HEK293 (cell line): ENCODE measurements around the gene FEV.

Experiments
- CTCF ChIA-PET: fragments of 350-600 bp; formaldehyde crosslinking; extraction: SDS; loops from one replicate; lab custom pipeline; 2021; ENCODE audit warnings: antibody characterized with exemption; lab: Yijun Ruan, JAX
- POLR2A ChIA-PET: fragments of 300-600 bp; formaldehyde crosslinking; extraction: SDS; loops from one replicate; lab custom pipeline; 2020; ENCODE audit warnings: antibody characterized with exemption, inconsistent platforms; lab: Yijun Ruan, JAX
- H3K27ac ChIP-seq: fragments of 200-500 bp; sonication (Bioruptor generic); 2 replicates; pipeline ENCODE4 v1.5.1; 2014; ENCODE audit warnings: low read depth, low read length, control low read depth, inconsistent platforms; ENCODE audit errors: extremely low read depth
- H3K36me3 ChIP-seq, 2 experiments: fragments of 200-500 bp in 1 of 2; sonication (Bioruptor generic) in 1 of 2; 1 replicate in 1 of 2; 2 replicates in 1 of 2; pipeline ENCODE4 v1.5.1; 2014 to 2017; ENCODE audit warnings: inconsistent platforms in 2 of 2, low read length in 2 of 2; ENCODE audit not compliant: control insufficient read depth in 2 of 2, insufficient read depth in 1 of 2
- H3K4me1 ChIP-seq: fragments of 200-500 bp; sonication (Bioruptor generic); 2 replicates; pipeline ENCODE4 v1.5.1; 2014; ENCODE audit warnings: mild to moderate bottlenecking, low read length, inconsistent platforms; ENCODE audit not compliant: control insufficient read depth, insufficient read depth
- H3K4me3 ChIP-seq: 2 replicates; pipeline ENCODE4 v1.5.1; 2011; ENCODE audit warnings: low read depth, mild to moderate bottlenecking, control low read depth, low read length, moderate library complexity
- H3K9me3 ChIP-seq: fragments of 200-500 bp; sonication (Bioruptor generic); 2 replicates; pipeline ENCODE4 v1.5.1; 2014; ENCODE audit warnings: low read depth, low read length, inconsistent platforms; ENCODE audit not compliant: control insufficient read depth, insufficient read depth
- FEZF1 ChIP-seq: fragments of 450-650 bp; formaldehyde crosslinking; IDR thresholded peaks from 2 replicates; pipeline ENCODE4 v1.5.1; 2016; ENCODE audit warnings: missing biosample characterization, missing genetic modification characterization
- OSR2 ChIP-seq: fragments of 450-650 bp; formaldehyde crosslinking; IDR thresholded peaks from 2 replicates; pipeline ENCODE4 v1.5.1; 2016; ENCODE audit warnings: missing biosample characterization, missing genetic modification characterization
- RBAK ChIP-seq: fragments of 450-650 bp; formaldehyde crosslinking; IDR thresholded peaks from 2 replicates; pipeline ENCODE4 v1.5.1; 2016; ENCODE audit warnings: missing biosample characterization, missing genetic modification characterization
- REPIN1 ChIP-seq: fragments of 450-650 bp; formaldehyde crosslinking; IDR thresholded peaks from 2 replicates; pipeline ENCODE4 v1.5.1; 2017; ENCODE audit warnings: missing biosample characterization, missing genetic modification characterization, low read depth
- SCRT1 ChIP-seq: fragments of 450-650 bp; formaldehyde crosslinking; IDR thresholded peaks from 2 replicates; pipeline ENCODE4 v1.5.1; 2016; ENCODE audit warnings: missing biosample characterization, missing genetic modification characterization, borderline replicate concordance
- SETDB1 ChIP-seq: IDR thresholded peaks from one replicate; pipeline ENCODE4 v1.6.1; 2017; ENCODE audit warnings: mild to moderate bottlenecking, low read length, moderate library complexity, mixed read lengths; ENCODE audit not compliant: insufficient read length
- YY1 ChIP-seq: fragments of 450-650 bp; formaldehyde crosslinking; IDR thresholded peaks from 2 replicates; pipeline ENCODE4 v1.5.1; 2018; ENCODE audit warnings: missing biosample characterization, missing genetic modification characterization
- ZNF10 ChIP-seq: fragments of 450-650 bp; formaldehyde crosslinking; IDR thresholded peaks from 2 replicates; pipeline ENCODE4 v1.5.1; 2017; ENCODE audit warnings: missing biosample characterization, missing genetic modification characterization
- ZNF138 ChIP-seq: fragments of 450-650 bp; formaldehyde crosslinking; IDR thresholded peaks from 2 replicates; pipeline ENCODE4 v1.5.1; 2016; ENCODE audit warnings: missing biosample characterization, missing genetic modification characterization, borderline replicate concordance
- ZNF140 ChIP-seq: fragments of 450-650 bp; formaldehyde crosslinking; IDR thresholded peaks from 2 replicates; pipeline ENCODE4 v1.5.1; 2016; ENCODE audit warnings: missing biosample characterization, missing genetic modification characterization
- ZNF16 ChIP-seq: fragments of 450-650 bp; formaldehyde crosslinking; IDR thresholded peaks from 2 replicates; pipeline ENCODE4 v1.5.1; 2016; ENCODE audit warnings: low read depth, missing biosample characterization, missing genetic modification characterization
- ZNF184 ChIP-seq: fragments of 450-650 bp; IDR thresholded peaks from 2 replicates; pipeline ENCODE4 v1.5.1; 2018; ENCODE audit warnings: missing biosample characterization, mild to moderate bottlenecking, missing genetic modification characterization
- ZNF266 ChIP-seq: fragments of 450-650 bp; formaldehyde crosslinking; IDR thresholded peaks from 2 replicates; pipeline ENCODE4 v1.5.1; 2016; ENCODE audit warnings: missing biosample characterization, missing genetic modification characterization, low read depth
- ZNF292 ChIP-seq: fragments of 450-650 bp; formaldehyde crosslinking; IDR thresholded peaks from 2 replicates; pipeline ENCODE4 v1.5.1; 2016; ENCODE audit warnings: low read depth, missing biosample characterization, missing genetic modification characterization, borderline replicate concordance
- ZNF354C ChIP-seq: fragments of 450-650 bp; formaldehyde crosslinking; IDR thresholded peaks from 2 replicates; pipeline ENCODE4 v1.5.1; 2016; ENCODE audit warnings: missing biosample characterization, missing genetic modification characterization, low read depth, borderline replicate concordance
- ZNF37A ChIP-seq: fragments of 450-650 bp; IDR thresholded peaks from 2 replicates; pipeline ENCODE4 v1.5.1; 2018; ENCODE audit warnings: missing biosample characterization, missing genetic modification characterization
- ZNF530 ChIP-seq: fragments of 450-650 bp; formaldehyde crosslinking; IDR thresholded peaks from 2 replicates; pipeline ENCODE4 v1.5.1; 2016; ENCODE audit warnings: low read depth, missing biosample characterization, missing genetic modification characterization
- ZNF654 ChIP-seq: fragments of 450-650 bp; formaldehyde crosslinking; IDR thresholded peaks from 2 replicates; pipeline ENCODE4 v1.5.1; 2016; ENCODE audit warnings: low read depth, missing biosample characterization, missing genetic modification characterization
- ZNF664 ChIP-seq: fragments of 450-650 bp; formaldehyde crosslinking; IDR thresholded peaks from 2 replicates; pipeline ENCODE4 v1.5.1; 2016; ENCODE audit warnings: missing biosample characterization, missing genetic modification characterization
- ZNF670 ChIP-seq: fragments of 450-650 bp; formaldehyde crosslinking; IDR thresholded peaks from 2 replicates; pipeline ENCODE4 v1.5.1; 2016; ENCODE audit warnings: missing biosample characterization, missing genetic modification characterization, low read depth
- ZNF76 ChIP-seq: fragments of 450-650 bp; formaldehyde crosslinking; IDR thresholded peaks from 2 replicates; pipeline ENCODE4; 2016; ENCODE audit warnings: low read depth, missing biosample characterization, missing genetic modification characterization, borderline replicate concordance
- ZNF776 ChIP-seq: fragments of 450-650 bp; formaldehyde crosslinking; IDR thresholded peaks from 2 replicates; pipeline ENCODE4 v1.5.0; 2017; ENCODE audit warnings: missing biosample characterization, missing genetic modification characterization, borderline replicate concordance
- ZNF843 ChIP-seq: fragments of 450-650 bp; formaldehyde crosslinking; IDR thresholded peaks from 2 replicates; pipeline ENCODE4 v1.5.1; 2016; ENCODE audit warnings: missing biosample characterization, missing genetic modification characterization
- ZXDB ChIP-seq: fragments of 450-650 bp; formaldehyde crosslinking; IDR thresholded peaks from 2 replicates; pipeline ENCODE4 v1.5.1; 2016; ENCODE audit warnings: missing biosample characterization, missing genetic modification characterization
- TF ChIP-seq, protein P1 (sequence below): IDR thresholded peaks from 2 replicates; pipeline ENCODE4 v1.6.1; 2011; ENCODE audit warnings: mild to moderate bottlenecking, low read depth, low read length, borderline replicate concordance
- TF ChIP-seq, protein P2 (sequence below): fragments of 450-650 bp; formaldehyde crosslinking; IDR thresholded peaks from 2 replicates; pipeline ENCODE4 v1.5.1; 2016; ENCODE audit warnings: missing biosample characterization, missing genetic modification characterization, borderline replicate concordance
- TF ChIP-seq, protein P3 (sequence below): fragments of 450-650 bp; formaldehyde crosslinking; IDR thresholded peaks from 2 replicates; pipeline ENCODE4 v1.5.1; 2016; ENCODE audit warnings: missing biosample characterization, missing genetic modification characterization

The FEV gene

DNA sequence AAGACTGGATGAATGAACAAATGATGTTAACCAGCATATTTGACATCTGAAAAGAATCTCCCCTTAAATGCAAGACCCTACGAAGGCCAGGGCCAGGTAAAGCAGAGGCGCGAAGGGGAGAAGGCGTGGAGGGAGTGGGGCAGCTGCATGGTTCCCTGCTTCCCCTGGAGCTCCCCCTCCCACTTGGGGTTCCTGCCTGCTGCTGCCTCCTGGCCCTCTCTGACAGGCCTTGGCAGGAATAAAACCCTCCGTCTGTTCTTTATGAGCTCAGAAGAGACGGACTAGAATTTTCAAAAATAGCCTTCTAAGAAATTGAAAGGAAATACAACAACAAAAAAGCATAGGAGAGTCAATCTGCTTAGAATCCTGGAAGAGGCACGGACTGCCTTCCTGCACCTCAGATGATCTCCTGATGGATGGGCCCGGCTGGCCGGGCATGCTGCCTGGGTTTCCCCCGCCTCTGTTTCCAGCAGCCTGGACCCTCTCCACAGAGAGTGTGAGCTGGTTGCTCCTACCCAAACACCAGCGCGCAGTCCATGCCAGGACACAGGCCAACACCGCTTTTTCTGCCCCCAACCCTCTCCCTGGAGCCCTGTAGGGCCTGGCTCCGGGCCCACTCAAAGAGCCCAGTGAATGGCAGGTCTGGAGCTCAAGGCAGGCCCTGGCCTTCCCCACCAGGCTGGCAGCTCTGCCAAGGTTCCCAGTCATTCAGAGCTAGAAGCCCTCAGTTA lies 32.4 kb upstream of the FEV start:
- POLR2A ChIA-PET: no interaction called here

DNA sequence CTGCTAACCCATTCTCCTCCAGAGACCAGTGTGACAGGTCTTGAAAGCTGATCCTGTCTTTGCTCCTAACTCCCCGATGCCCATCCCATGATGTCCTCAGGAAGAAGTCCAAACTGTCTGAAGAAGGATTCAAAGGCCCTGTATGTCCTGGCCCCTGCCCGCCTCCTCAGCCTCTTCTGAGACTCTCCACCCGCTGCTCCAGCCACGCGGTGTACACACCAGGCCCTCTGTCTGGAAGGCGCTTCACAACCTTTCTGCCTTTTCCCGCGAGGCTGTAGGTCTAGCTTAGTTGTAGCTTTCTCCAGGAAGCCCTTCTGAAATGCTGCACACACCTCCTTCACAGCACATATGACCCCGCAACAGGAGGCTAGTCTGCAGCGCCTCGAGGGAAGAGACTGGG lies 31.7 kb upstream of the FEV start:
- no peaks in the 10 kb centered on the region for H3K36me3 ChIP-seq
- no peak overlapping the region for H3K27ac ChIP-seq
- CTCF ChIA-PET: interaction anchor here (0.5 to 2.0 kb wide), 5 partner anchors 13 to 513 kb away, joined by 3 to 11 read pairs (median 4); no protein-coding TSS in a partner anchor
- POLR2A ChIA-PET: no interaction called here
- no peaks in the 10 kb centered on the region for H3K4me1 ChIP-seq
- no peaks in the 10 kb centered on the region for H3K9me3 ChIP-seq
- H3K4me3 ChIP-seq: no peak overlapping the region
- TF ChIP-seq ZNF654 (tag by site-specific recombination) (no peak), ZNF530 (tag by site-specific recombination) (no peak)

More for the DNA sequence above, 32.4 kb upstream of the FEV start:
- CTCF ChIA-PET: interaction anchor here (0.5 to 2.0 kb wide), 6 partner anchors 13 to 513 kb away, joined by 3 to 11 read pairs (median 4); no protein-coding TSS in a partner anchor
- H3K4me1 ChIP-seq: no peaks in the 10 kb centered on the region
- H3K9me3 ChIP-seq: no peaks in the 10 kb centered on the region
- H3K27ac ChIP-seq: no peak overlapping the region
- TF ChIP-seq REPIN1 (tag by site-specific recombination): no peak
- TF ChIP-seq SETDB1: no peak
- TF ChIP-seq YY1 (tag by site-specific recombination): no peak
- no peak for TF ChIP-seq ZNF776 (tag by site-specific recombination)
- no peak for TF ChIP-seq ZXDB (tag by site-specific recombination)
- no peak for TF ChIP-seq ZNF37A (tag by site-specific recombination)
- TF ChIP-seq ZNF664: no peak
- TF ChIP-seq, protein P1, sequence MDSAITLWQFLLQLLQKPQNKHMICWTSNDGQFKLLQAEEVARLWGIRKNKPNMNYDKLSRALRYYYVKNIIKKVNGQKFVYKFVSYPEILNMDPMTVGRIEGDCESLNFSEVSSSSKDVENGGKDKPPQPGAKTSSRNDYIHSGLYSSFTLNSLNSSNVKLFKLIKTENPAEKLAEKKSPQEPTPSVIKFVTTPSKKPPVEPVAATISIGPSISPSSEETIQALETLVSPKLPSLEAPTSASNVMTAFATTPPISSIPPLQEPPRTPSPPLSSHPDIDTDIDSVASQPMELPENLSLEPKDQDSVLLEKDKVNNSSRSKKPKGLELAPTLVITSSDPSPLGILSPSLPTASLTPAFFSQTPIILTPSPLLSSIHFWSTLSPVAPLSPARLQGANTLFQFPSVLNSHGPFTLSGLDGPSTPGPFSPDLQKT: no peak
- TF ChIP-seq ZNF292 (tag by site-specific recombination): no peak
- TF ChIP-seq OSR2 (tag by site-specific recombination): no peak
- TF ChIP-seq ZNF266 (tag by site-specific recombination): no peak
- TF ChIP-seq ZNF138 (tag by site-specific recombination): no peak
- H3K36me3 ChIP-seq: no peaks in the 10 kb centered on the region
- H3K4me3 ChIP-seq: no peak overlapping the region

DNA sequence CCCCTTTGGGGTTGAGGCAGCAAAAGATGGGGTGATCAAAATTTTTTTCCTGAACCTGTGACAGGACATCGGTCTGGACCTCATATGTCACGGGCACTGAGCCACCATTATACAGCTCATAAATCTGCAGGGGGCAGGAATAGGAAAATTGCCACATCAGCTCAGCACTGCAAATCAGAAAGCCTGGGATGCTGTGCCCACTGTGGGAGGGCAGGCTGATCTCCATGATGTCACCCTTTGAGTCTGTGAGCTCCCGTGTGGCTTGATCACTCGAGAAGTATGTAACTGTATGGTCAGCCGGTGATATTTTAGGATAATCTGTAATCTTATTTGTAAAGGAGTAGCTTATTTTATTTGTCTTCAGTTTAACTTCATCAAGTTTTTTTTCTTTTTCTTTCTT lies 25.9 kb upstream of the FEV start:
- Histone ChIP-seq H3K9me3 (no peaks in the 10 kb centered on the region), H3K4me1 (no peaks in the 10 kb centered on the region), H3K27ac (no peak overlapping the region), H3K36me3 (no peaks in the 10 kb centered on the region), H3K4me3 (no peak overlapping the region)
- CTCF ChIA-PET: interaction anchor here (0.6 to 3.3 kb wide), 18 partner anchors 8 to 514 kb away, joined by 3 to 17 read pairs (median 4); no protein-coding TSS in a partner anchor
- POLR2A ChIA-PET: no interaction called here
- TF ChIP-seq FEZF1 (no peak), SCRT1 (no peak), ZNF140 (tag by site-specific recombination) (no peak), ZNF184 (no peak), ZNF843 (tag by site-specific recombination) (no peak), ZNF10 (tag by site-specific recombination) (no peak), ZNF16 (tag by site-specific recombination) (no peak), ZNF76 (no peak), RBAK (tag by site-specific recombination) (no peak), ZNF670 (no peak), ZNF354C (no peak)
- TF ChIP-seq, protein P2, sequence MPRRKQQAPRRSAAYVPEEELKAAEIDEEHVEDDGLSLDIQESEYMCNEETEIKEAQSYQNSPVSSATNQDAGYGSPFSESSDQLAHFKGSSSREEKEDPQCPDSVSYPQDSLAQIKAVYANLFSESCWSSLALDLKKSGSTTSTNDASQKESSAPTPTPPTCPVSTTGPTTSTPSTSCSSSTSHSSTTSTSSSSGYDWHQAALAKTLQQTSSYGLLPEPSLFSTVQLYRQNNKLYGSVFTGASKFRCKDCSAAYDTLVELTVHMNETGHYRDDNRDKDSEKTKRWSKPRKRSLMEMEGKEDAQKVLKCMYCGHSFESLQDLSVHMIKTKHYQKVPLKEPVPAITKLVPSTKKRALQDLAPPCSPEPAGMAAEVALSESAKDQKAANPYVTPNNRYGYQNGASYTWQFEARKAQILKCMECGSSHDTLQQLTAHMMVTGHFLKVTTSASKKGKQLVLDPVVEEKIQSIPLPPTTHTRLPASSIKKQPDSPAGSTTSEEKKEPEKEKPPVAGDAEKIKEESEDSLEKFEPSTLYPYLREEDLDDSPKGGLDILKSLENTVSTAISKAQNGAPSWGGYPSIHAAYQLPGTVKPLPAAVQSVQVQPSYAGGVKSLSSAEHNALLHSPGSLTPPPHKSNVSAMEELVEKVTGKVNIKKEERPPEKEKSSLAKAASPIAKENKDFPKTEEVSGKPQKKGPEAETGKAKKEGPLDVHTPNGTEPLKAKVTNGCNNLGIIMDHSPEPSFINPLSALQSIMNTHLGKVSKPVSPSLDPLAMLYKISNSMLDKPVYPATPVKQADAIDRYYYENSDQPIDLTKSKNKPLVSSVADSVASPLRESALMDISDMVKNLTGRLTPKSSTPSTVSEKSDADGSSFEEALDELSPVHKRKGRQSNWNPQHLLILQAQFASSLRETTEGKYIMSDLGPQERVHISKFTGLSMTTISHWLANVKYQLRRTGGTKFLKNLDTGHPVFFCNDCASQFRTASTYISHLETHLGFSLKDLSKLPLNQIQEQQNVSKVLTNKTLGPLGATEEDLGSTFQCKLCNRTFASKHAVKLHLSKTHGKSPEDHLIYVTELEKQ (tag by site-specific recombination): no peak
- TF ChIP-seq, protein P3, sequence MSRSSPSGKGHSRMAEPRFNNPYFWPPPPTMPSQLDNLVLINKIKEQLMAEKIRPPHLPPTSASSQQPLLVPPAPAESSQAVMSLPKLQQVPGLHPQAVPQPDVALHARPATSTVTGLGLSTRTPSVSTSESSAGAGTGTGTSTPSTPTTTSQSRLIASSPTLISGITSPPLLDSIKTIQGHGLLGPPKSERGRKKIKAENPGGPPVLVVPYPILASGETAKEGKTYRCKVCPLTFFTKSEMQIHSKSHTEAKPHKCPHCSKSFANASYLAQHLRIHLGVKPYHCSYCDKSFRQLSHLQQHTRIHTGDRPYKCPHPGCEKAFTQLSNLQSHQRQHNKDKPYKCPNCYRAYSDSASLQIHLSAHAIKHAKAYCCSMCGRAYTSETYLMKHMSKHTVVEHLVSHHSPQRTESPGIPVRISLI (tag by site-specific recombination): peak; percentile 49; the same call in 1 of the 2 replicates
